ENCODE results near the gene FGF21.
"Not testable (repeated sequence)": the region's sequence is repeated elsewhere in the genome, so short reads cannot be mapped to it uniquely, and the experiment has no call there.

Gene FGF21

DNA sequence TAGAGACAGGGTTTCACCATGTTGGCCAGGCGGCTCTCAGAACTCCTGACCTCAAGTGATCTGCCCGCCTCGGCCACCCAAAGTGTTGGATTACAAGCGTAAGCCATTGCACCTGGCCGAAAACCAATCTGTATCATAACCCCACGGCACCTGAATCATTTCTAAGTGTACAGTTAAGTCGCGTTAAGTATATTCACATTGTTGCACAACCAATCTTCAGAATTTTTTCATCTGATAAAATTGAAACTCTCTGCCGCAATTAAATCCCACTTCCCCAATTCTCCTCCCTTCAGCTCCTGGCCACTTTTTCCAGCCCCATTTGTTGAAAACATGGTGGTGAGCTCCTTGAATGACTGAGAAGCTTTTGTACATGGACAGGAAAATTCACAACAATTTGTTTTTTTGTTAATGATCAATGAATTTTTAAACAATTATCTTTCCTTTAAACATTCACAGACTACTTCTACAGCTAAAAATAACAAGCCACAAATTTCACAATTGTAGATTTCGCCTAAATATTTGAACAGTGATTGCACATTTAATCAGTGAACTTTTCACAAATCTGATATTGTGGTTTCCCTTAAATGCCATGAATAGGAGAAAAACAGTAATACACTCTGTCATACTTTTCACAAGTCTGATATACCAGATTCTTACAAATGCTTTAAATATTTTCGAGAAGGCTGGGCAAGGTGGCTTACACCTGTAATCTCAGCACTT is 13.8 kb downstream of the FGF21 start:
- H3K27me3 Mint-ChIP-seq: peaks cover 48% of the 10 kb centered on the region
- no peaks in the 10 kb centered on the region for H3K4me1 Mint-ChIP-seq
- no peak overlapping the region for H3K4me3 Mint-ChIP-seq
- H3K36me3 Mint-ChIP-seq (ENCODE audit: insufficient read depth): no peaks in the 10 kb centered on the region
- ATAC-seq (replicated peaks; ENCODE audit: extremely low read depth, poor library complexity, severe bottlenecking) (no peak), DNase-seq (ENCODE audit: low spot score in 2 of 2) (no peak)
- no peak overlapping the region for H3K27ac Mint-ChIP-seq (ENCODE audit: low read depth)
- no peaks in the 10 kb centered on the region for H3K9me3 Mint-ChIP-seq

DNA sequence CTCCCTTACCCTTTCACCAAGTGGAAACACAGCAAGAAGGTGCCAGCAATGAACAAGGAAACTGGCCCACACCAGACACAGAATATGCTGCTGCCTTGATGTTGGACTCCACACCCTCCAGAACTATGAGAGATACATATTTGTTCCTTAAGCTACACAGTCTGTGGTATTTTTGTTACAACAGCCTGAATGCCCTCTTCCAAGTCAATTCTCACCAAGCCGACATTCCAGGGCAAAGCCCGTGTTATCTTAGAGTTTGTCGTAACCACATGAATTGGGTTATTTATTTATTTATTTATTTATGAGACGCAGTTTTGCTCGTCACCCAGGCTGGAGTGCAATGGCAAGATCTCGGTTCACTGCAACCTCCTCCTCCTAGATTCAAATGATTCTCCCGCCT is 14.9 kb downstream of the FGF21 start:
- Mint-ChIP-seq H3K4me1 (no peaks in the 10 kb centered on the region), H3K27me3 (peaks cover 40% of the 10 kb centered on the region), H3K27ac (ENCODE audit: low read depth) (no peak overlapping the region), H3K4me3 (no peak overlapping the region), H3K9me3 (no peaks in the 10 kb centered on the region), H3K36me3 (ENCODE audit: insufficient read depth) (no peaks in the 10 kb centered on the region)
- DNase-seq (ENCODE audit: low spot score in 2 of 2) (no peak), ATAC-seq (replicated peaks; ENCODE audit: extremely low read depth, poor library complexity, severe bottlenecking) (no peak)

DNA sequence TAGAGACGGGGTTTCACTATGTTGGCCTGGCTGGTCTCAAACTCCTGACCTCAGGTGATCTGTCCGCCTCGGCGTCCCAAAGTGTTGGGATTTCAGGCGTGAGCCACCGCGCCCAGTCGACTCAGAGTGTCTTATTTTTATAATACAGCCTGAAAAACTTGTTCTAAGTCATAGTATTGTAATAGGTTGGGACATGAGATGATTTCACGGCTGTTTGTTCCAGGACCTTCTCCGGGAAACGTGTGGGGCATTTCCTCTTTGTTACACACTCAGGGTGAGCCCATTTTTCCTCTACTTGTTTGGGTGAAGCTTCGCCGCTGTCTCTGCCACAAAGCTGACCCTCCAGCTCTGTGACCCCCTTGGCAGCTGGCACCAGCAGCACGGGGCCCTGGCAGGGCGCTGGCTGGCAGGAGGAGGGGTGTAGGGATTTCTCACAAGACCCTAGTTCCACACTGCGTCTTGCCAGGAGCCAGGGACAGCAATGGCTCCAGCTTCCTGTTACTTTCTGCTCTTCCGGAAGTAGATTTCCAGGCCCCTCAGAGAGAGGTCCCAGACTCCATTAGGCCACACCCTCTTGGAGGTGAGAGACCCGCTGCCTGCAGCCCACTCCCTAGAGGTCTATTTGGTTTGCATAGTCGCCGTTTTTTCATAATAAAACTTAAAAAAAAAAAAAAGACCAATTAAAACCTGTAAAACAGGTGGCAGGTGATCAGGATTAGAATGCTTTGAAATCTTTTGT is 15.6 kb downstream of the FGF21 start:
- H3K27ac Mint-ChIP-seq (ENCODE audit: low read depth): no peak overlapping the region
- no peaks in the 10 kb centered on the region for H3K36me3 Mint-ChIP-seq (ENCODE audit: insufficient read depth)
- DNase-seq (ENCODE audit: low spot score in 2 of 2): no peak
- ATAC-seq (replicated peaks; ENCODE audit: extremely low read depth, poor library complexity, severe bottlenecking): no peak
- peaks cover 34% of the 10 kb centered on the region for H3K27me3 Mint-ChIP-seq
- H3K4me1 Mint-ChIP-seq: no peaks in the 10 kb centered on the region
- no peaks in the 10 kb centered on the region for H3K9me3 Mint-ChIP-seq
- no peak overlapping the region for H3K4me3 Mint-ChIP-seq

DNA sequence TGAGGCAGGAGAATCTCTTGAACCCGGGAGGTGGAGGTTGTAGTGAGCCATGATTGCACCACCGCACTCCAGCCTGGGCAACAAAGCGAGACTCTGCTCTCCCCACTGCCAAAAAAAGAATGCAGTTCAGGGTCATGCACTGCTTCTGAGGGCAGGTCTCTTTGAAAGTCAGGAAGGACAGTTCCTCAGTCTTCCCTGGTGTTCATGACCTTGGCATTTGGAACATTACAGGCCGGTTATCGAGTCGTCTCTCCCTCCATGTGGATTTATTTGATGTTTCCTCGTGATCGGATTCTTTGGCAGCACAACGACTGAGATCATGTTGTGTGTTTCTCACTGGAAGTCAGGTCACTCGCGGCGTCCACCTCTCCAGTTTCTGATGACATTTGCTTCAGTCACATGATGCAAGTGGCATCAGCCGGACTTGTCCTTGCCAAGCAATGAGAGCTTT is 17.2 kb downstream of the FGF21 start:
- H3K27ac Mint-ChIP-seq (ENCODE audit: low read depth): no peak overlapping the region
- ATAC-seq (replicated peaks; ENCODE audit: extremely low read depth, poor library complexity, severe bottlenecking) (no peak), DNase-seq (ENCODE audit: low spot score in 2 of 2) (no peak)
- peaks cover 21% of the 10 kb centered on the region for H3K27me3 Mint-ChIP-seq
- H3K4me3 Mint-ChIP-seq: no peak overlapping the region
- no peaks in the 10 kb centered on the region for H3K4me1 Mint-ChIP-seq
- H3K36me3 Mint-ChIP-seq (ENCODE audit: insufficient read depth): no peaks in the 10 kb centered on the region
- no peaks in the 10 kb centered on the region for H3K9me3 Mint-ChIP-seq

DNA sequence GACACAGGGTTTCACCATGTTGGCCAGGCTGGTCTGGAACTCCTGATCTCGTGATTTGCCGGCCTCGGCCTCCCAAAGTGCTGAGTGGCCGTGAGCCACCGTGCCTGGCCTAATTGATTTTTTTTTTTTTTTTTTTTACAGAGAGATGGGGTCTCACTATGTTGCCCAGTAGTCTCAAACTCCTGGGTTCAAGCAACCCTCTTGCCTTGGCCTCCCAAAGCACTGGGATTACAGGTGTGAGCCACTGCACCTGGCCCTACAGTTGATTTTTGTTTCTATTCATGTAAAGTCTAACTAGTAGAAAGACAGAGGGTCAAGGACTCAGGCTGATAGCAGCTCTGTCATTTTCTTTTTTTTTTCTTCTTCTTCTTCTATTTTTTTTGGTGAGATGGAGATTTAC is 21.8 kb downstream of the FGF21 start:
- Mint-ChIP-seq H3K27ac (ENCODE audit: low read depth) (no peak overlapping the region), H3K4me3 (no peak overlapping the region), H3K36me3 (ENCODE audit: insufficient read depth) (peaks cover 2% of the 10 kb centered on the region), H3K4me1 (peaks cover under 1% of the 10 kb centered on the region), H3K9me3 (no peaks in the 10 kb centered on the region), H3K27me3 (no peaks in the 10 kb centered on the region)
- DNase-seq (ENCODE audit: low spot score in 2 of 2): no peak
- no peak for ATAC-seq (replicated peaks; ENCODE audit: extremely low read depth, poor library complexity, severe bottlenecking)

DNA sequence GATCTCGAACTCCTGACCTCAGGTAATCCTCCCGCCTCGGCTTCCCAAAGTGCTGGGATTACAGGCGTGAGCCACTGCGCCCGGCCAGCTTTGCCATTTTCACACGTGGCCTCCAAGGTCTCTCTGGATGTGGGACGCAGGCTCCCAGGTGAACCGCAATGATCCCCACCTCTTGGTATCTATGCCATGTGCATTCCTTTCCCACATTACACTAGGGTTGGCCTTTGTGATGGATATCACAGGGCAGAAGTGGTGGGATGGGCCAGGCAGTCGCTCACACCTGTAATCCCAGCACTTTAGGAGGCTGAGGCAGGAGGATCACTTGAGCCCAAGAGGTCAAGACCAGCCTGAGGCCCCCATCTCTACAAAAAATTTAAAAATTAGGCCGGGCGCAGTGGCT is 22.4 kb downstream of the FGF21 start:
- no peaks in the 10 kb centered on the region for H3K9me3 Mint-ChIP-seq
- H3K4me1 Mint-ChIP-seq: peaks cover 5% of the 10 kb centered on the region
- ATAC-seq (replicated peaks; ENCODE audit: extremely low read depth, poor library complexity, severe bottlenecking): no peak
- H3K27me3 Mint-ChIP-seq: no peaks in the 10 kb centered on the region
- peaks cover 2% of the 10 kb centered on the region for H3K36me3 Mint-ChIP-seq (ENCODE audit: insufficient read depth)
- no peak overlapping the region for H3K27ac Mint-ChIP-seq (ENCODE audit: low read depth)
- no peak overlapping the region for H3K4me3 Mint-ChIP-seq
- DNase-seq (ENCODE audit: low spot score in 2 of 2): no peak

DNA sequence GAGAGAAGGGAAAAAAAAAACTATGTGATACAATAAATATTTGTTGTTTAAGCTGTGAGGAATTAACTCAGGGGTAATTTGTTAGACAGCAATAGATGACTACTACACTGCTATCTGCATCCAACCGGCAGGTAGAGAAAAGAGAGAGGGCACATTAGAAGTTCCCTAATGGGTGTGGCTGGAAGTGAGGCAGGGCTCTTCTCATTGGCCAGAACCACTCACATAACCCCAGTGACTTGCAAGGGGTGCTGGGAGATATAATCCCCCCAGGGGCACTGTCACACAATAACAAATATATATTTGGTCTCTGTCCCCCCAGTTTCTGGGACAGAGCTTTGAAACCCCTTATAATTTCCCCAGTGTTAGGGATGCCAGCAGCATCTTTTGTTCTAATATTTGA is 24.3 kb downstream of the FGF21 start:
- Mint-ChIP-seq H3K4me3 (no peak overlapping the region), H3K27ac (ENCODE audit: low read depth) (no peak overlapping the region), H3K27me3 (no peaks in the 10 kb centered on the region), H3K36me3 (ENCODE audit: insufficient read depth) (peaks cover 2% of the 10 kb centered on the region), H3K4me1 (peaks cover 5% of the 10 kb centered on the region), H3K9me3 (no peaks in the 10 kb centered on the region)
- no peak for ATAC-seq (replicated peaks; ENCODE audit: extremely low read depth, poor library complexity, severe bottlenecking)
- no peak for DNase-seq (ENCODE audit: low spot score in 2 of 2)

DNA sequence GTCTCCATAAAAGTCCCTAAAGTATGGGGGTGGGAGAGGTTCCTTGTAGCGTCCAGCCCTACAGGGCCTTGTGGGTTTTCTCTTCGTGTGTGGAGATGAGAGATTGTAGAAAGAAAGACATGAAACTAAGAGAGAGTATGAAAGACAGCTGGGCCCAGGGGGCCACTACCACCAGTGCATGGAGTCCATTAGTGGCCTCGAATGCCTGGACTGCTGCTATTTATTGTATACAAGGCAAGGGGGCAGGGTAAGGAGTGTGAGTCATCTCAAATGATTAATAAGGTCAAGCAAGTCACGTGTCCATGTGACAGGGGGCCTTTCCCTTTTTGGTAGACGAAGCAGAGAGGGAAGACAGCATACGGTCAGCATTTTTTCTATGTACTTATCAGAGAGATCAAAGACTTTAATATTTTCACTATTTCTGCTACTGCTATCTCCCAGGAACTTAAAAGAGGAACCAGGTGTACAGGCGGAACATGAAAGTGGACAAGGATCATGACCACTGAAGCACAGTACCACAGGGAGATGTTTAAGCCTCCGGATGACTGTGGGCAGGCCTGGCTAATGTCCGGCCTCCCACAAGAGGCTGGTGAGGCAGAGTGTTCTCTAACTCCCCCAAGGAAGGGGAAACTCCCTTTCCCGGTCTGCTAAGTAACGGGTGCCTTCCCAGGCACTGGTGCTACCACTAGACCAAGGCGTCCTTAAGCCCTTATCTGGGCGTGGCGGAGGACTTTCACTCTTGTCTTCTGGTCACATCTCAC is 25.5 kb downstream of the FGF21 start:
- no peak overlapping the region for H3K27ac Mint-ChIP-seq (ENCODE audit: low read depth)
- DNase-seq (ENCODE audit: low spot score in 2 of 2): no peak
- no peak for ATAC-seq (replicated peaks; ENCODE audit: extremely low read depth, poor library complexity, severe bottlenecking)

DNA sequence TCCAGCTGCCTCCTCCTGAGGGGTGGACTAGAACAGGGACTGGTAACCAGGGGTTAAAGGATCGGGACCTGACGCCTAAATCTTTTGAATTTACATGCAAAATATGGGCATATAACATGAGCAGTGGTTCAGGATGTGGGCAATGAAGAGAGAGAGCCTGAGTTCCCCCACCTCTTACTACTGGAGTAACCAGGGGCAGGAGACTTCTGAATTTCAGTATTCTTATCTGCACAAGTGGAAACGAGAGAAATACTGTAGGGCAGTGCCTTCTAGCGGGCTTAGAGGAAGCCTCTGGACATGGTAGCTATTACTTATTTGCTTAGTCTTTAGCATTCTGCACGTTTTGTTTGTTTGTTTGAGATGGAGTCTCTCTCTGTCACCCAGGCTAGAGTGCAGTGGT is 29.2 kb downstream of the FGF21 start:
- no peaks in the 10 kb centered on the region for H3K9me3 Mint-ChIP-seq
- H3K36me3 Mint-ChIP-seq (ENCODE audit: insufficient read depth): peaks cover 2% of the 10 kb centered on the region
- no peak for ATAC-seq (replicated peaks; ENCODE audit: extremely low read depth, poor library complexity, severe bottlenecking)
- no peak overlapping the region for H3K27ac Mint-ChIP-seq (ENCODE audit: low read depth)
- peaks cover 8% of the 10 kb centered on the region for H3K27me3 Mint-ChIP-seq
- no peak overlapping the region for H3K4me3 Mint-ChIP-seq
- no peak for DNase-seq (ENCODE audit: low spot score in 2 of 2)
- H3K4me1 Mint-ChIP-seq: peaks cover 5% of the 10 kb centered on the region

More for the DNA sequence above, 25.5 kb downstream of the FGF21 start:
- Mint-ChIP-seq H3K4me1 (peaks cover 5% of the 10 kb centered on the region), H3K36me3 (ENCODE audit: insufficient read depth) (peaks cover 2% of the 10 kb centered on the region), H3K4me3 (no peak overlapping the region), H3K9me3 (no peaks in the 10 kb centered on the region), H3K27me3 (peaks cover 8% of the 10 kb centered on the region)

DNA sequence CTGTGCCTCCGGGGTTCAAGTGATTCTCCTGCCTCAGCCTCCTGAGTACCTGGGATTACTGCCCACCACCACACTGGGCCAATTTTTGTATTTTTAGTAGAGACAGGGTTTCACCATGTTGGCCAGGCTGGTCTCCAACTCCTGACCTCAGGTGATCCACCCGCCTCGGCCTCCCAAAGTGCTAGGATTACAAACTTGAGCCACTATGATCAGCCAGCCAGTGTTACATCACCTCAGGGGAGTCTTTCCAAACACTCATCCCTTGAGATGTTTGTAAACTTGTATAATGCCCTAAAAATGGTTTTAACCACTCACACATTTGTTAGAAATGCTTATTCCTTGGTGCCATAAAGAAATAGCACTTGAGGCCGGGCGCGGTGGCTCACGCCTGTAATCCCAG is 31.1 kb downstream of the FGF21 start:
- DNase-seq (ENCODE audit: low spot score in 2 of 2); H3K4me3 Mint-ChIP-seq; H3K27me3 Mint-ChIP-seq; H3K27ac Mint-ChIP-seq (ENCODE audit: low read depth); H3K9me3 Mint-ChIP-seq; ATAC-seq (replicated peaks; ENCODE audit: extremely low read depth, poor library complexity, severe bottlenecking); H3K4me1 Mint-ChIP-seq; H3K36me3 Mint-ChIP-seq (ENCODE audit: insufficient read depth): not testable (repeated sequence)

DNA sequence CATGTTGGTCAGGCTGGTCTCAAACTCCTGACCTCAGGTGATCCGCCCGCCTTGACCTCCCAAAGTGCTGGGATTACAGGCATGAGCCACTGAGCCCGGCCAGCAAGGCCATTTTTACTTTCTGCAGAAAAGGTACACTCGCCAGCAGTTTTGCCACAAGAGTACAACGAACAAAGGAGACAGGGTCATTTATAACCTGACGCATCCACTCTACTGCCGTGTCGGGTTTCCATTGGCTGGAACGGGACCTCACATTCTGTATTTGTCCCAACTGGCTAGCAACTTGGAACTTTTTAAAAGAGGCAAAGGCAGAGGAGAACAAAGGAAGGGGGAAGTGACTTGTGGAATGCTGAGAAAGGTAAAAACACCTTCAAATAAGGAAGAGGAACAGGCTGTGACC is 32.0 kb downstream of the FGF21 start:
- not testable (repeated sequence) for DNase-seq (ENCODE audit: low spot score in 2 of 2); H3K4me1 Mint-ChIP-seq; ATAC-seq (replicated peaks; ENCODE audit: extremely low read depth, poor library complexity, severe bottlenecking); H3K27me3 Mint-ChIP-seq; H3K4me3 Mint-ChIP-seq; H3K9me3 Mint-ChIP-seq; H3K27ac Mint-ChIP-seq (ENCODE audit: low read depth); H3K36me3 Mint-ChIP-seq (ENCODE audit: insufficient read depth)

DNA sequence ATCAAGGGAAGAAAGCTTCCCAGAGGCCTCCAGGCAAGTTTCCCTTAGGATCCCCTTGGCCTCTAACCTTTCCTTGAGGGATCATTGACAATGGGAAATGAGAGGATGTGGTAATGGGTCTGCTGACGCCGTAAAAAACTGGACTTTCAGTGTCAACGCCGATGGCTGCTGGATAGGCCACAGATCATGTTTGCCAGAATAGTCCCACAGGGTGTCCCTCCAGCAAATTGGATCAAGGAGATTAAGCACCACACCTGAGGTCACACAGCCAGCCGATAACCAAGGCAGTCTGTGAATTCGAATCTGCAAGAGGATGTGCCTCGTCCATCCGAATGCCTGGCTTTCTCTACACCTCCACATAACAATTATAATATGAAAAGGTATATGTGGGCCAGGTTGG is 37.9 kb downstream of the FGF21 start:
- Mint-ChIP-seq H3K36me3 (ENCODE audit: insufficient read depth) (peaks cover 7% of the 10 kb centered on the region), H3K9me3 (no peaks in the 10 kb centered on the region), H3K4me1 (peaks cover 14% of the 10 kb centered on the region), H3K27me3 (no peaks in the 10 kb centered on the region), H3K4me3 (no peak overlapping the region), H3K27ac (ENCODE audit: low read depth) (no peak overlapping the region)
- no peak for DNase-seq (ENCODE audit: low spot score in 2 of 2)
- no peak for ATAC-seq (replicated peaks; ENCODE audit: extremely low read depth, poor library complexity, severe bottlenecking)

DNA sequence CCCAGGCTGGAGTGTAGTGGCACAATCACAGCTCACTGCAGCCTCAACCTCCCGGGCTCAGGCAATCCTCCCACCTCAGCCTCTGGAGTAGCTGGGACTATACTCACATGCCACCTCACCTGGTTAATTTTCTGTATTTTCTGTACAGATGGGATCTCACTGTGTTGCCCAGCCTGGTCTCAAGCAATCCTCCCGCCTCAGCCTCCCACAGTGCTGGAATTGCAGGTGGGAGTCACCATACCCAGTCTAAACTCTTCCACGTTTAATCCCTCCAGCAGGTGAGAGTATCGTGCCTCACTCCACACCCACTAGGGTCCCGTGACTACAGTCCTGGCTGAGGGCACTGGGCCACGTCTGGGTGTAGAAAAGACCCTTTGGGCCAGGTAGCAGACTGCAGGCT is 39.0 kb downstream of the FGF21 start:
- Mint-ChIP-seq H3K4me3 (peak overlapping the region; percentile 78), H3K27me3 (no peaks in the 10 kb centered on the region), H3K27ac (ENCODE audit: low read depth) (no peak overlapping the region), H3K9me3 (no peaks in the 10 kb centered on the region), H3K4me1 (peaks cover 14% of the 10 kb centered on the region), H3K36me3 (ENCODE audit: insufficient read depth) (peaks cover 7% of the 10 kb centered on the region)
- ATAC-seq (replicated peaks; ENCODE audit: extremely low read depth, poor library complexity, severe bottlenecking): no peak
- no peak for DNase-seq (ENCODE audit: low spot score in 2 of 2)
